GM18867 (cell line): Measurements from ENCODE around the gene PRSS33.

ENCODE experiments used
- ATAC-seq: cut with Tn5 transposase; IDR thresholded peaks from one replicate; pipeline ENCODE4 v1.9.1; 2021; ENCODE audit warnings: mild to moderate bottlenecking, moderate library complexity; ENCODE audit not compliant: unreplicated experiment

The PRSS33 gene

GRCh38 chr16:2745116-2745890 lies 42.1 kb downstream of the PRSS33 start:
- ATAC-seq = no peak

GRCh38 chr16:2744711-2745110 lies 42.6 kb downstream of the PRSS33 start:
- no peak for ATAC-seq

GRCh38 chr16:2743007-2743810 lies 44.2 kb downstream of the PRSS33 start:
- no peak for ATAC-seq

DNA sequence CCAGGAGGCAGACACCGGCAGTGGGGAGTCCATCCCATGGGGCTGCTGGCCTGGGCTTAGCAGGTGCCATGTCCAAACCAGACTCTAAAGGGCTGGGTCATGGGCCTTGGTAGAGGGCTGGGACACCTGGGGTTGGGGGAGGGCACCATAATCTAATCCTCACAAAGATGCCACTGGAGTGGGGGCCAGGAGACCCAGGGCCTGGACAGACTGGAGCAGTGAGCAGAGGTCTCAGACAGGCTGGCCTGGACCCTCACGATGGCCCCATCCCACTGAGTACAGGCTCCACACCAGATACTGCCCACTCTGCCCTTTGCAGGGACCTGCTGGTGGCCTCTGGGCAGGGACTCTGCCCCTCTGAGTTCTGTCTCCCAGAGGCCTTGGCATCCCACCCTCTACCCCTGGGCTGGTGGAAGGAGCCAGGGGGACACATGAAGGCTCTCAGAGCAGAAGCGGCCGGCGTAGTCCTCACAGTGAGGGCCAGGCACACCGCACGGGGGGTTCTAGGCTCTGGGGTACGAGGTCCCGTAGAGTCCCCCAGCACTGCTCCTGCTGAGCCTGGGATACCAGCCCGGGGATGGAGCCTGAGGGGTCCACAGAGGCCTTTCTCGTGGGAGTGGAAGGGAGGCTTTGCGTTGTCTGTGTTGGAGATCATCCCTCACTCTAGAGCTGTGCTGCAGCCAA lies 44.9 kb downstream of the PRSS33 start:
- no peak for ATAC-seq

DNA sequence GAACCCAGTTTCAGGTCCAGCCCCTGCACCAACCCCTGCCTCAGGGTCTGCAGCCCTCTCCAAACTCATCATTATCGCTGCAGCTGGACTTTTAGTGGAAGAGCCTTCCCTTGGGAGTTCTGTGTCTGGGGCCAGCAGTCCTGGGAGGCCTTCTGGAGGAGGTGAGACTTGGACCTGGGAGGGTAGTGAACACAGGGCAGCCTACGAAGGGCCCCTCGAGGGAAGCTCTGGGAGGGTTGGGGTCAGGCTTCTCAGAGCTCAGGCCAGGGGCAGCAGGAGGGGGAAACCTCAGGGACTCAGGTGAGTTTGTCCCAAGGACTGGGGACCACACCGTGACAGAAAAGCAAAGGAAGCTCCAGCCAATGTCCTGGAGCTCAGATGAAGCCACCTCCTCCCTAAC lies 46.2 kb downstream of the PRSS33 start:
- ATAC-seq = no peak

DNA sequence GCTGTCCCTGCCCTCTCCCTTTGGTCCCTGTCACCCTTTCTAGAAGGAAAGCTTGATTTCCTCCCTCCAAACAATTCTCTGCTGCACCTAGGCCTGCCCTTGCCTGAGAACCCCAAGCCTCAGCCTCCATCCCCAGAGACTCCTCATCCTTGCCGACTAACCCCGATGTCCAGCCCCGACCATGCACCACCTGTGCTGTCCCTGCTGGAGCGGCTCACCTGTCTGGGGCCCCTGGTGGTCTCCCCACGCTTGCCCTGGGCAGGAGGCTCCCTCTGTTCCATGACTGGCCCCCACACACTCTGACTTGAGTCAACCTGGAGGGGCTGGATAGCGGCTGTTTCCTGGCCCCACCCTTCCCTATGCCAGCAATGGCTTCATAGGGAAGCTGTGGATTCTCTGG lies 46.9 kb downstream of the PRSS33 start:
- ATAC-seq = no peak

- ATAC-seq = no peak
Observed at GRCh38 chr16:2739625-2740430, 47.5 kb downstream of the PRSS33 start.

GRCh38 chr16:2738615-2739014 lies 48.7 kb downstream of the PRSS33 start:
- no peak for ATAC-seq

GRCh38 chr16:2737895-2738418 lies 49.4 kb downstream of the PRSS33 start:
- no peak for ATAC-seq

- ATAC-seq = no peak
Observed at GRCh38 chr16:2737238-2737605, 50.1 kb downstream of the PRSS33 start.

GRCh38 chr16:2736476-2737237 lies 50.7 kb downstream of the PRSS33 start:
- ATAC-seq = no peak

GRCh38 chr16:2734844-2735515 lies 52.4 kb downstream of the PRSS33 start:
- ATAC-seq = no peak
